H9 (cell line): ENCODE data around the gene ARHGAP9. TPM values are rescaled to one million over a fixed set of nuclear protein-coding genes. Genes with fewer than 3 reads are reported as not detected.

Experiments
- DNase-seq: peaks from one replicate; pipeline ENCODE4 v3.0.0-alpha.2; 2017
- H2AFZ ChIP-seq: one replicate; pipeline ENCODE4 v1.6.1; 2013; ENCODE audit warnings: mild to moderate bottlenecking, low read length, control low read depth, moderate library complexity
- H2AK5ac ChIP-seq: 2 replicates; pipeline ENCODE4 v1.6.1; 2013; ENCODE audit warnings: low read length, control low read depth, mixed read lengths; ENCODE audit not compliant: insufficient read length
- H2BK120ac ChIP-seq: one replicate; pipeline ENCODE4 v1.6.1; 2013; ENCODE audit warnings: low read depth, mild to moderate bottlenecking, low read length, control low read depth, inconsistent platforms; ENCODE audit not compliant: poor library complexity, severe bottlenecking
- H2BK12ac ChIP-seq: 2 replicates; pipeline ENCODE4 v1.6.1; 2013; ENCODE audit warnings: low read length, control low read depth, mixed read lengths, low read depth; ENCODE audit not compliant: insufficient read length
- H2BK15ac ChIP-seq: 2 replicates; pipeline ENCODE4 v1.6.1; 2013; ENCODE audit warnings: low read depth, low read length, control low read depth
- H2BK20ac ChIP-seq: one replicate; pipeline ENCODE4 v1.6.1; 2013; ENCODE audit warnings: low read depth, mild to moderate bottlenecking, low read length, control low read depth, inconsistent platforms; ENCODE audit not compliant: poor library complexity, severe bottlenecking
- H2BK5ac ChIP-seq: 2 replicates; pipeline ENCODE4 v1.6.1; 2013; ENCODE audit warnings: low read length, control low read depth, mixed read lengths; ENCODE audit not compliant: insufficient read length
- H3K14ac ChIP-seq: 2 replicates; pipeline ENCODE4 v1.6.1; 2013; ENCODE audit warnings: low read length, control low read depth; ENCODE audit not compliant: insufficient read depth
- H3K18ac ChIP-seq: 2 replicates; pipeline ENCODE4 v1.6.1; 2013; ENCODE audit warnings: low read depth, mild to moderate bottlenecking, mixed read lengths, low read length, control low read depth; ENCODE audit not compliant: insufficient read length
- H3K23ac ChIP-seq: 2 replicates; pipeline ENCODE4 v1.6.1; 2013; ENCODE audit warnings: low read length, control low read depth, mixed read lengths, low read depth; ENCODE audit not compliant: insufficient read length
- H3K23me2 ChIP-seq: 2 replicates; pipeline ENCODE4 v1.6.1; 2013; ENCODE audit warnings: low read depth, mild to moderate bottlenecking, mixed read lengths, low read length, control low read depth; ENCODE audit not compliant: insufficient read length, poor library complexity, severe bottlenecking
- H3K27ac ChIP-seq: 2 replicates; pipeline ENCODE4 v1.5.1; 2013; ENCODE audit warnings: low read length, control low read depth, mixed read lengths, low read depth; ENCODE audit not compliant: insufficient read length
- H3K27me3 ChIP-seq: 2 replicates; pipeline ENCODE4 v1.6.1; 2013; ENCODE audit warnings: low read length, control low read depth, inconsistent platforms; ENCODE audit not compliant: insufficient read depth
- H3K4ac ChIP-seq: 2 replicates; pipeline ENCODE4 v1.6.1; 2013; ENCODE audit warnings: low read depth, mild to moderate bottlenecking, control low read depth, inconsistent platforms, low read length, moderate library complexity
- H3K4me1 ChIP-seq: 2 replicates; pipeline ENCODE4 v1.6.1; 2013; ENCODE audit warnings: low read length, control low read depth, inconsistent platforms; ENCODE audit not compliant: insufficient read depth
- H3K4me2 ChIP-seq: 2 replicates; pipeline ENCODE4 v1.6.1; 2013; ENCODE audit warnings: low read length, control low read depth, mixed read lengths; ENCODE audit not compliant: insufficient read length, insufficient read depth
- H3K56ac ChIP-seq: 2 replicates; pipeline ENCODE4 v1.6.1; 2013; ENCODE audit warnings: low read depth, mild to moderate bottlenecking, mixed read lengths, low read length, control low read depth; ENCODE audit not compliant: insufficient read length
- H3K79me1 ChIP-seq: 2 replicates; pipeline ENCODE4 v1.6.1; 2013; ENCODE audit warnings: low read depth, mild to moderate bottlenecking, moderate library complexity, low read length, control low read depth, inconsistent platforms; ENCODE audit not compliant: insufficient read depth, poor library complexity, severe bottlenecking
- H3K79me2 ChIP-seq: 2 replicates; pipeline ENCODE4 v1.6.1; 2013; ENCODE audit warnings: low read length, control low read depth, inconsistent platforms; ENCODE audit not compliant: insufficient read depth
- H3K9ac ChIP-seq: 2 replicates; pipeline ENCODE4 v1.6.1; 2013; ENCODE audit warnings: low read length, control low read depth, mixed read lengths; ENCODE audit not compliant: insufficient read length; ENCODE audit errors: extremely low read depth
- H3K9me3 ChIP-seq: one replicate; pipeline ENCODE4 v1.6.1; 2013; ENCODE audit warnings: low read depth, low read length, inconsistent platforms; ENCODE audit not compliant: control insufficient read depth
- H3T11ph ChIP-seq: one replicate; pipeline ENCODE4 v1.6.1; 2013; ENCODE audit warnings: mild to moderate bottlenecking, low read length, control low read depth, inconsistent platforms
- H4K20me1 ChIP-seq: one replicate; pipeline ENCODE4 v1.6.1; 2013; ENCODE audit not compliant: control insufficient read depth, insufficient read length, insufficient read depth
- H4K5ac ChIP-seq: 2 replicates; pipeline ENCODE4 v1.6.1; 2013; ENCODE audit warnings: low read depth, mild to moderate bottlenecking, mixed read lengths, low read length, control low read depth; ENCODE audit not compliant: insufficient read length
- H4K8ac ChIP-seq: replicated peaks from 2 replicates; pipeline ENCODE4 v1.6.1; 2013; ENCODE audit warnings: low read length, control low read depth, mixed read lengths, low read depth; ENCODE audit not compliant: insufficient read length
- H4K91ac ChIP-seq: 2 replicates; pipeline ENCODE4 v1.6.1; 2013; ENCODE audit warnings: low read depth, mild to moderate bottlenecking, moderate library complexity, mixed read lengths, low read length, control low read depth; ENCODE audit not compliant: insufficient read length
- H3K27ac Mint-ChIP-seq, 3 experiments: 2 replicates in 2 of 3; 3 replicates in 1 of 3; pipeline ENCODE4 v1.8.0; 2020 to 2021; ENCODE audit warnings: mixed read lengths in 3 of 3, mild to moderate bottlenecking in 1 of 3, moderate library complexity in 1 of 3
- H3K27me3 Mint-ChIP-seq: 2 replicates; pipeline ENCODE4 v1.8.0; 2021; ENCODE audit warnings: low read depth, mild to moderate bottlenecking, moderate library complexity, mixed read lengths
- H3K36me3 Mint-ChIP-seq, 3 experiments: 2 replicates in 2 of 3; 3 replicates in 1 of 3; pipeline ENCODE4 v1.8.0; 2020 to 2021; ENCODE audit warnings: low read depth in 3 of 3, mixed read lengths in 3 of 3; ENCODE audit not compliant: insufficient read depth in 1 of 3
- H3K4me1 Mint-ChIP-seq, 2 experiments: 2 replicates each; pipeline ENCODE4 v1.8.0; 2020; ENCODE audit warnings: mixed read lengths in 2 of 2
- H3K4me3 Mint-ChIP-seq, 2 experiments: 2 replicates in 1 of 2; 3 replicates in 1 of 2; pipeline ENCODE4 v1.8.0; 2020 to 2021; ENCODE audit warnings: mild to moderate bottlenecking in 2 of 2, mixed read lengths in 2 of 2, moderate library complexity in 1 of 2
- H3K9me3 Mint-ChIP-seq, 2 experiments: 2 replicates in 1 of 2; 3 replicates in 1 of 2; pipeline ENCODE4 v1.8.0; 2020; ENCODE audit warnings: mild to moderate bottlenecking in 2 of 2, mixed read lengths in 2 of 2, moderate library complexity in 1 of 2
- WGBS: extraction: QIAGEN DNeasy Blood & Tissue Kit; methylation state at CpG from one replicate; pipeline ENCODE4 v1.1.7; 2013; ENCODE audit warnings: missing lambda C conversion rate, low lambda C conversion rate, mixed read lengths; ENCODE audit not compliant: insufficient read length; ENCODE audit errors: extremely low coverage; 5-methylcytosine and 5-hydroxymethylcytosine counted together
- total RNA-seq: library from RNA; stranded (reverse); gene quantifications from 2 replicates; pipeline ENCODE4 v1.2.1, GENCODE V29; 2021
- TF ChIP-seq, protein P1 (sequence below): fragments of 200-600 bp; sonication (generic); conservative IDR thresholded peaks from 3 replicates; pipeline ENCODE4 v1.8.0; 2021; ENCODE audit warnings: antibody characterized with exemption, mild to moderate bottlenecking

ARHGAP9 gene
- total RNA-seq, 1 experiment from 2014 or later, result 3.7 TPM

DNA sequence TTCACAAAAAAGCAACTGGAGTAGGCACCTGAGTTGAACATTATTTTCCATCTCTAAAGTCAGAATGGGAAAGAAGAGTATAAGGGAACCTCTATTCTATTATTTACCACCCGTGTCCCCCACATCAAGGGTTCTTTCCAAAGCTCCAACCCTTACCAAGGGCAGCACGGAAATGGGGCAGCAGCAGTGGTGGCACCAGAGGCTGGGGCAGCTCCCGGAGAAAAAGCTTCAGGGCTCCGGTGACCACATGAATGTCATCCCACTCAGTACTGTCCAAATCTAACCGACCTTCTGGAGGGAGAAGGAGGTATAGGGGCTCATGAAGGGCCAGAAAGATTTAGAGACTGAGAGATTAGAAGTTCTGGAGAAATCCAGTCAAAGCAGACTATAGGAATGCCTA lies 5.8 kb downstream of the ARHGAP9 start:
- H3K79me2 ChIP-seq, result no peaks in the 10 kb centered on the region
- no peak overlapping the region for H3K23ac ChIP-seq
- H3K18ac ChIP-seq, result no peak overlapping the region
- H3K4me1 ChIP-seq, result no peaks in the 10 kb centered on the region; the same call in 1 of the 2 replicates
- peaks cover 15% of the 10 kb centered on the region for H3K23me2 ChIP-seq
- peaks cover 21 to 22% of the 10 kb centered on the region in 2 experiments for H3K4me1 Mint-ChIP-seq
- H3K27ac ChIP-seq, result no peak overlapping the region
- no peak overlapping the region for H2BK5ac ChIP-seq
- H2BK120ac ChIP-seq, result no peak overlapping the region
- H4K20me1 ChIP-seq, result peaks cover 3% of the 10 kb centered on the region
- peaks cover 0 to 4% (median 4%) of the 10 kb centered on the region in 3 experiments; a peak in 2 of 7 replicates for H3K36me3 Mint-ChIP-seq
- WGBS, result no CpG with 5 or more reads among the region's 5 CpGs
- peaks cover 77% of the 10 kb centered on the region for H3K27me3 Mint-ChIP-seq
- peak overlapping the region in 1 of 2 experiments; percentile 80; a peak in 1 of 5 replicates for H3K4me3 Mint-ChIP-seq
- H3K4me2 ChIP-seq, result no peak overlapping the region
- H3K79me1 ChIP-seq, result no peaks in the 10 kb centered on the region
- no peaks in the 10 kb centered on the region for H3K9me3 Mint-ChIP-seq
- no peak overlapping the region for H2BK15ac ChIP-seq
- DNase-seq, result no peak
- H3K56ac ChIP-seq, result no peak overlapping the region
- no peak overlapping the region for H2AFZ ChIP-seq
- no peaks in the 10 kb centered on the region for H3K9me3 ChIP-seq
- no peak overlapping the region for H2BK20ac ChIP-seq
- no peak overlapping the region for H3K4ac ChIP-seq
- no peak overlapping the region for H4K91ac ChIP-seq
- no peak overlapping the region for H2BK12ac ChIP-seq
- no peak overlapping the region for H3K27ac Mint-ChIP-seq
- H3K27me3 ChIP-seq, result peaks cover 37% of the 10 kb centered on the region
- H2AK5ac ChIP-seq, result no peak overlapping the region
- TF ChIP-seq, protein P1, sequence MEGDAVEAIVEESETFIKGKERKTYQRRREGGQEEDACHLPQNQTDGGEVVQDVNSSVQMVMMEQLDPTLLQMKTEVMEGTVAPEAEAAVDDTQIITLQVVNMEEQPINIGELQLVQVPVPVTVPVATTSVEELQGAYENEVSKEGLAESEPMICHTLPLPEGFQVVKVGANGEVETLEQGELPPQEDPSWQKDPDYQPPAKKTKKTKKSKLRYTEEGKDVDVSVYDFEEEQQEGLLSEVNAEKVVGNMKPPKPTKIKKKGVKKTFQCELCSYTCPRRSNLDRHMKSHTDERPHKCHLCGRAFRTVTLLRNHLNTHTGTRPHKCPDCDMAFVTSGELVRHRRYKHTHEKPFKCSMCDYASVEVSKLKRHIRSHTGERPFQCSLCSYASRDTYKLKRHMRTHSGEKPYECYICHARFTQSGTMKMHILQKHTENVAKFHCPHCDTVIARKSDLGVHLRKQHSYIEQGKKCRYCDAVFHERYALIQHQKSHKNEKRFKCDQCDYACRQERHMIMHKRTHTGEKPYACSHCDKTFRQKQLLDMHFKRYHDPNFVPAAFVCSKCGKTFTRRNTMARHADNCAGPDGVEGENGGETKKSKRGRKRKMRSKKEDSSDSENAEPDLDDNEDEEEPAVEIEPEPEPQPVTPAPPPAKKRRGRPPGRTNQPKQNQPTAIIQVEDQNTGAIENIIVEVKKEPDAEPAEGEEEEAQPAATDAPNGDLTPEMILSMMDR, result no peak
- H4K5ac ChIP-seq, result no peak overlapping the region
- H3T11ph ChIP-seq, result no peak overlapping the region
- H3K14ac ChIP-seq, result no peak overlapping the region
- no peak overlapping the region for H3K9ac ChIP-seq
- no peak overlapping the region for H4K8ac ChIP-seq
